Measurements from ENCODE around the gene PCMT1.
"Not testable (repeated sequence)": the region's sequence is repeated elsewhere in the genome, so short reads cannot be mapped to it uniquely, and the experiment has no call there.

The PCMT1 gene

DNA sequence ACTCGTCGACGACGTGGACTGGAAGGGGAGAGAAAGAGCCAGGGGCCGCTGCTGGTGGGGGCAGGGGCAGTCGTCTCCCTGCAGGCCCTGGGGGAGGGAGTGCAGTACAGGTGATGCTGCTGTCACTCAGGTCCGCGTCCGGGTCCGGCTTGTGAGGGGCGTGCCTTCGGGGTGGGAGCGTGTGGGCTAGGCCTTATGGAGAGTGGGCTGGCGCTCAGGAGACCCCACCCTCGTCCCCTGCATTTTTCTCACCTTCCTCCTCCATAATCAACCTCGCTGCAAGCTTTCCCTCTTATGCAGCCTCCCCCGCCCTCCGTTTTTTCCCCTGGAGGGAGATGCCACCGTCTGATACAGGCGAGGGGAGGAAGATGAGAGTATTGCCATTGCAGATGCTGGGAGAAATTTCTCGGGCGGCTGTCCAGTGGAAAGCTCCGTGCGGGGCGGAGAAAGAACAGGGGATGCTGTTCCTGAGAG is 632 bp downstream of the PCMT1 start:
- peak in 4 of 14 donors; percentile 40 to 58 (median 44) for DNase-seq

- DNase-seq: no peak
These were observed 1.7 kb downstream of the PCMT1 start for GRCh38 chr6:149751239-149751638.

GRCh38 chr6:149751920-149752319 is 2.4 kb downstream of the PCMT1 start:
- not testable (repeated sequence) for DNase-seq

- DNase-seq: no peak
These were observed 3.2 kb downstream of the PCMT1 start for GRCh38 chr6:149752600-149753373.

GRCh38 chr6:149753374-149753637 is 3.8 kb downstream of the PCMT1 start:
- not testable (repeated sequence) for DNase-seq

DNA sequence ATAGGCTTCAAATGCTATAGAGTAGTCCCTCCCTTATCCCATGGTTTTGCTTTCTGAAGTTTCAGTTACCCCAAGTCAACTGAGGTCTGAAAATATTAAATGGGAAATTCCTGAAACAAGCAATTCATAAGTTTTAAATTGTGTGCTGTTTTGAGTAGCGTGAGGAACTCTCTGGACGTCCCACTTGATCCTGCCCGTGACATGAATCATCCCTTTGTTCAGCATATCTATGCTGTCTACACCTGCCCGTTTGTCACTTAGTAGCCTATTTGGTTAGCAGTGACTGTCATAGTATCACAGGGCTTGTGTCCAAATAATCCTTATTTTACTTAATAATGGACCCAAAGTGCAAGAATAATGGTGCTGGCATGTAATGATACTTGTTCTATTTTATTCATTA is 5.0 kb downstream of the PCMT1 start:
- no peak for DNase-seq

GRCh38 chr6:149755300-149756260 is 6.0 kb downstream of the PCMT1 start:
- no peak for DNase-seq

- DNase-seq: no peak
These were observed 6.7 kb downstream of the PCMT1 start for GRCh38 chr6:149756261-149756636.

GRCh38 chr6:149761438-149761837 is 11.9 kb downstream of the PCMT1 start:
- DNase-seq: no peak

DNA sequence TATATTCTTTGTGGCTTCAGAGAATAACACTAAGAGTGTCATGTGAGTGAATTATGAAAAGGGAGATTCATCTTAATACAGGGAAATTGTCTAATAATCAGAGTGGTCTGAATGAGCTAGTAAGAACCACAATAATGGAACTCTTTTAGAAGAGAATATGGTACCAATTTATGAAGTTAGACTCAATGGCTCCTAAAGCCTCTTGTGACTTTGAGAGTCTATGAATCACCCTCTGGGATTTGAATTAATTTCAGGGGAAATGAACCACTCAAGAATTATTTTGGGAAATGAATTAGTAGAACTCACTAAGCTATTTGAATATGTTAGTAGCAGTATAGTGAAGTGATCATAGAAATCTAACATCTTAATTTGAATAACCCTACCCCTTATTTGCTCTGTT is 14.3 kb downstream of the PCMT1 start:
- no peak for DNase-seq

- DNase-seq: no peak
These were observed 16.7 kb downstream of the PCMT1 start for GRCh38 chr6:149766156-149766769.

- no peak for DNase-seq
These were observed 20.1 kb downstream of the PCMT1 start for GRCh38 chr6:149769676-149770075.

GRCh38 chr6:149771185-149771584 is 21.6 kb downstream of the PCMT1 start:
- no peak for DNase-seq

DNA sequence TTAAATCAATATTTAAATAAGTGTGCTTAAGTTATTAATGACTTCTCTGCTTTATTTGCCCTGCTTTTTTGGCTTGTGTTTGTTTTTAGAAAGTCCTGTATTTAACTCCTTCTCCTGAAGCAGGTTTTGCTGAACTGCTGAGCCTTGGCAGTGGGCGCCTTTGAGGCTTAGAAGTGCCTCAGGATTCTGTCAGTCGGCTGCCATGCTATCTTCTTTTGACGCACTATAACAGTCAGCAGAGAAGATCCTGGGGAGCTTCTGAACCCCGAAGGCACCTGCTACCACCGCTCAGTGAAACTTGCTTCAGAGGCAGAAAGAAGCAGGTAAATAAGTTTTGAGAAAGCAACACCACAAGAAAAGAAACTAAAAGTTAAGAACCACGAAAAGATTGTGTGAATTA is 22.4 kb downstream of the PCMT1 start:
- DNase-seq: no peak

GRCh38 chr6:149777624-149778023 is 28.1 kb downstream of the PCMT1 start:
- DNase-seq: no peak

DNA sequence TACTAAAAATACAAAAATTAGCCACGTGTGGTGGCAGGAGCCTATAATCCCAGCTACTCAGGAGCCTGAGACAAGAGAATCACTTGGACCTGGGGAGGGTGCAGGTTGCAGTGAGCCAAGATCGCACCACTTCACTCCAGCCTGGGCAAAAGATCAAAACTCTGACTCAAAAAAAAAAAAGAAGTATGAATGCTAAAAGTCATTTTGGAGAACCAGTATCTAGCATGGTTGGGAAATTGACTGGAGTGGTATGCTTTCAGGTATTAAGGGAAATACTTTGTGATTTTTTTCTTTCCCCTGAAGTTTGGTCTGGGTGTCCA is 30.1 kb downstream of the PCMT1 start:
- no peak for DNase-seq

DNA sequence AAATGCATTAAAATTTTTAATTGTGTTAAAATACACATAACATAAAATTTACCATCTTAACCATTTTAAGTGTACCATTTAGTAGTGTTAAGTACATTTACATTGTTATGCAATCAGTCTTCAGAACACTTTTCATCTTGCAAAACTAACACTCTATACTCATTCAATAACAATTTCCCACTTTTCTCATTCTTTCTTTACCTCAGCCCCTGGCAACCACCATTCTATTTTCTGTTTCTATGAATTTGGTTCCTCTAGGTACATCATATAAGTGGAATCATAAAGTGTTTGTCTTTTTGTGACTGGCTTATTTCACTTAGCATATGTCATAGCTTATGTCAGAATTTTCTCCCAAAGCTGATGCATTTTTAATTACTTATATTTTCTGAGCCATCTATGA is 32.2 kb downstream of the PCMT1 start:
- no peak for DNase-seq

DNA sequence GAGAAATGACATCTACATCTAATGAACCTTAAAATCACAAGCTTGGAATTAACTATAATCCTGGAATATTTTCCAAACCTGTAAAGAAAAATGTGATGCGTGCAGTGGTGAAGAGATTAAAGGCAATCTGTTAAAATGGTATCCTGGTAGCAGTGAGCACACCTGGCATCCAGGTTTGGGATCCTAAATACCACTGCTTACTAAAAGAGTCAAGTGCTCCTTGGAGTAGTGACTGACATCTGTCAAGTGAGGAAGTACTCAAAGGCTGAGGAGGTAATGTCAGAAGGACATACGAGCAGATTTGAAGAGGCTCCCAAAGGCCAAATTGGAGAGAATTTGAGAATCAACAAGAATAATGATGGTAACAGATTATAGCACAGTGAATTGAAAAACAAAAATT is 32.8 kb downstream of the PCMT1 start:
- DNase-seq: no peak

- no peak for DNase-seq
These were observed 34.0 kb downstream of the PCMT1 start for GRCh38 chr6:149783551-149783950.

- no peak for DNase-seq
These were observed 56.6 kb downstream of the PCMT1 start for GRCh38 chr6:149806127-149806526.

DNA sequence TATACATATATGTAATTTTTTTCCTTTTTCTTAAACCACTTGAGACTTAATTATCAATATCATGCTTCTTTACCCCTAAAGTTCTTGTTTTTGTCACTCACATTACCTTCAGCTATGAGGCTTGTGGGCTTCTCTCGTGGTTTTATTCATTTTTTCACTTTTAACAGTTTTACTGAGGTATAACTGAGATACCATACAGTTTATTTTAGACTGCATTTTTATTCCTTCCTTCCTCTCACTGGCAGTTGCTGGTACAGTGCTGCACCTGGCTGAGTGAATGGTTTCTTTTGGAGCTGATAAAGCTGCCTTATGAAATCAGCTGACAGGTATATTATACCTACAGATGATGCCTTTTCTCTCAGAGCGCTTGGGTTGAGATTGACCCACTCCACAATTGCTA is 60.3 kb downstream of the PCMT1 start:
- no peak for DNase-seq

DNA sequence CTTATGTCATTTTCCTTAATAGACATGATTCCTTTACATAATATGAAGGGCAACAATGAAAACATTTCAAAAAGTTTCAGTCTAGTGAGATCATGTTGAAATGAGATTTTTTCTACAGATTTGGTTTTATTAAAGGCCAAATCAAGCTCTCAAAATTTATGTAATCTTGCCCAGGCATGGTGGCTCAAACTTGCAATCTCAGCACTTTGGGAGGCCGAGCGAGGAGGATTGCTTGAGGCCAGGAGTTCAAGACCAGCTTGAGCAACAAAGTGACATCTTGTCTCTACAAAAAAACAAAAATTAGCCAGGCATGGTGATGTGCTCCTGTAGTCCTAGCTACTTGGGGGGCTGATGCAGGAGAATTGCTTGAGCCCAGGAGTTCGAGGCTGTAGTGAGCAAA is 63.8 kb downstream of the PCMT1 start:
- no peak for DNase-seq

- no peak for DNase-seq
These were observed 66.2 kb downstream of the PCMT1 start for GRCh38 chr6:149815788-149816187.

GRCh38 chr6:149820506-149820905 is 71.0 kb downstream of the PCMT1 start:
- no peak for DNase-seq
